HepG2 (cell line): Measurements from ENCODE around the gene ADCY5.

Experiments used
- ADNP ChIP-seq: sonication (generic); formaldehyde crosslinking; IDR thresholded peaks from 2 replicates; pipeline ENCODE4 v1.4.0; 2020; ENCODE audit warnings: missing genetic modification reagents
- BORCS8-MEF2B ChIP-seq: sonication (generic); formaldehyde crosslinking; IDR thresholded peaks from 2 replicates; pipeline ENCODE4 v1.8.0; 2022; ENCODE audit warnings: mild to moderate bottlenecking, missing genetic modification reagents
- EP300 ChIP-seq, 3 experiments: sonication (generic) in 1 of 3; formaldehyde crosslinking in 1 of 3; IDR thresholded peaks; 2 replicates each; pipeline versions ENCODE4 v1.5.1 to v1.6.1; 2011 to 2020; ENCODE audit warnings: low read depth in 2 of 3, low read length in 2 of 3, borderline replicate concordance in 1 of 3, improper control_type of control experiment in 1 of 3, mild to moderate bottlenecking in 1 of 3, missing genetic modification reagents in 1 of 3, moderate library complexity in 1 of 3
- ETV5 ChIP-seq: IDR thresholded peaks from 2 replicates; pipeline ENCODE4 v1.6.1; 2018; ENCODE audit warnings: missing biosample characterization, missing genetic modification reagents, inconsistent platforms, borderline replicate concordance
- MAZ ChIP-seq, 2 experiments: sonication (generic) in 1 of 2; formaldehyde crosslinking in 1 of 2; IDR thresholded peaks; 2 replicates each; pipeline versions ENCODE4 v1.5.0 to v1.6.1; 2012 to 2020; ENCODE audit warnings: low read depth in 2 of 2, mild to moderate bottlenecking in 2 of 2, borderline replicate concordance in 1 of 2, improper control_type of control experiment in 1 of 2, low read length in 1 of 2, missing genetic modification reagents in 1 of 2, moderate library complexity in 1 of 2
- MYNN ChIP-seq: sonication (generic); formaldehyde crosslinking; IDR thresholded peaks from 2 replicates; pipeline ENCODE4 v1.4.0; 2020; ENCODE audit warnings: mild to moderate bottlenecking, low read depth, missing genetic modification reagents
- NR2C2 ChIP-seq: sonication (generic); formaldehyde crosslinking; IDR thresholded peaks from 2 replicates; pipeline ENCODE4 v1.4.0; 2020; ENCODE audit warnings: missing genetic modification reagents, mild to moderate bottlenecking, moderate library complexity, borderline replicate concordance
- ZNF276 ChIP-seq: sonication (generic); formaldehyde crosslinking; IDR thresholded peaks from 2 replicates; pipeline ENCODE4 v1.4.0; 2020; ENCODE audit warnings: mild to moderate bottlenecking, low read depth, missing genetic modification reagents
- ZNF33A ChIP-seq: sonication (generic); formaldehyde crosslinking; IDR thresholded peaks from 2 replicates; pipeline ENCODE4 v1.5.1; 2020; ENCODE audit warnings: missing genetic modification reagents, mild to moderate bottlenecking, moderate library complexity, borderline replicate concordance
- TF ChIP-seq, protein P1 (sequence below): sonication (generic); formaldehyde crosslinking; IDR thresholded peaks from 2 replicates; pipeline ENCODE4 v1.5.0; 2020; ENCODE audit warnings: mild to moderate bottlenecking, missing genetic modification reagents, moderate library complexity

GRCh38 chr3:123329636-123330340 lies 119.1 kb downstream of the ADCY5 start:
- TF ChIP-seq ADNP (no peak), ETV5 (no peak), ZNF276 (CRISPR knock-in tag) (no peak), NR2C2 (no peak), EP300 (IDR thresholded peaks at IDR 0.05; ENCODE audit: low read depth in 2 of 2, low read length in 2 of 2) (no peak), EP300 (CRISPR knock-in tag; IDR thresholded peaks at IDR 0.05; ENCODE audit: borderline replicate concordance) (no peak), MAZ (IDR thresholded peaks at IDR 0.05; ENCODE audit: borderline replicate concordance, low read depth, low read length) (no peak), MAZ (CRISPR knock-in tag; IDR thresholded peaks at IDR 0.05; ENCODE audit: low read depth) (no peak), MYNN (CRISPR knock-in tag) (no peak), ZNF33A (CRISPR knock-in tag) (no peak), BORCS8-MEF2B (no peak)
- TF ChIP-seq, protein P1, sequence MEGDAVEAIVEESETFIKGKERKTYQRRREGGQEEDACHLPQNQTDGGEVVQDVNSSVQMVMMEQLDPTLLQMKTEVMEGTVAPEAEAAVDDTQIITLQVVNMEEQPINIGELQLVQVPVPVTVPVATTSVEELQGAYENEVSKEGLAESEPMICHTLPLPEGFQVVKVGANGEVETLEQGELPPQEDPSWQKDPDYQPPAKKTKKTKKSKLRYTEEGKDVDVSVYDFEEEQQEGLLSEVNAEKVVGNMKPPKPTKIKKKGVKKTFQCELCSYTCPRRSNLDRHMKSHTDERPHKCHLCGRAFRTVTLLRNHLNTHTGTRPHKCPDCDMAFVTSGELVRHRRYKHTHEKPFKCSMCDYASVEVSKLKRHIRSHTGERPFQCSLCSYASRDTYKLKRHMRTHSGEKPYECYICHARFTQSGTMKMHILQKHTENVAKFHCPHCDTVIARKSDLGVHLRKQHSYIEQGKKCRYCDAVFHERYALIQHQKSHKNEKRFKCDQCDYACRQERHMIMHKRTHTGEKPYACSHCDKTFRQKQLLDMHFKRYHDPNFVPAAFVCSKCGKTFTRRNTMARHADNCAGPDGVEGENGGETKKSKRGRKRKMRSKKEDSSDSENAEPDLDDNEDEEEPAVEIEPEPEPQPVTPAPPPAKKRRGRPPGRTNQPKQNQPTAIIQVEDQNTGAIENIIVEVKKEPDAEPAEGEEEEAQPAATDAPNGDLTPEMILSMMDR (CRISPR knock-in tag), result no peak
